H1 (cell line): ENCODE results near the gene NTRK1. TPM values are rescaled to one million over a fixed set of nuclear protein-coding genes. Genes with fewer than 3 reads are reported as not detected.
A peak's percentile ranks its signal among the peaks of the same experiment; 100 is the strongest.

Source experiments
- CTCF ChIA-PET: fragments of 300-600 bp; sonication (Branson Sonifier 250); formaldehyde crosslinking; loops from one replicate; lab custom pipeline; 2021; ENCODE audit not compliant: partially characterized antibody; lab: Charles Lee
- POLR2A ChIA-PET: fragments of 300-600 bp; sonication (Branson Sonifier 250); formaldehyde crosslinking; loops from one replicate; lab custom pipeline; 2021; ENCODE audit warnings: inconsistent platforms; ENCODE audit not compliant: partially characterized antibody; lab: Charles Lee
- DNase-seq, 2 experiments: peaks; one replicate each; pipeline versions ENCODE4 v3.0.0 to v3.0.0-alpha.2; 2010 to 2022; ENCODE audit warnings: low spot score in 2 of 2, low read depth in 1 of 2, mixed read lengths in 1 of 2
- FAIRE-seq: peaks from 2 replicates; lab custom pipeline; 2011; peaks lifted over from hg19 to GRCh38; lab: Jason Lieb, UNC
- H2AFZ ChIP-seq: 2 replicates; pipeline ENCODE4 v1.8.1; 2012; ENCODE audit warnings: low read length, inconsistent platforms
- H2AK5ac ChIP-seq: 2 replicates; pipeline ENCODE4 v1.6.1; 2013; ENCODE audit warnings: low read depth, low read length
- H2BK120ac ChIP-seq: replicated peaks from 2 replicates; pipeline ENCODE3; 2013; ENCODE audit warnings: low read depth, low read length, inconsistent platforms
- H2BK12ac ChIP-seq: 2 replicates; pipeline ENCODE4 v1.6.1; 2013; ENCODE audit warnings: low read depth, low read length
- H2BK15ac ChIP-seq: 2 replicates; pipeline ENCODE4 v1.6.1; 2013; ENCODE audit warnings: low read length
- H2BK20ac ChIP-seq: 2 replicates; pipeline ENCODE4 v1.6.1; 2013; ENCODE audit warnings: low read length
- H2BK5ac ChIP-seq: 2 replicates; pipeline ENCODE4 v1.6.1; 2013; ENCODE audit warnings: low read depth, low read length
- H3K14ac ChIP-seq: 2 replicates; pipeline ENCODE4 v1.6.1; 2013; ENCODE audit warnings: inconsistent platforms; ENCODE audit not compliant: insufficient read length
- H3K18ac ChIP-seq: 2 replicates; pipeline ENCODE4 v1.6.1; 2013; ENCODE audit warnings: low read length; ENCODE audit errors: extremely low read depth
- H3K23ac ChIP-seq: 2 replicates; pipeline ENCODE4 v1.6.1; 2013; ENCODE audit warnings: inconsistent platforms; ENCODE audit not compliant: insufficient read length
- H3K23me2 ChIP-seq: 2 replicates; pipeline ENCODE4 v1.6.1; 2013; ENCODE audit warnings: low read depth, low read length
- H3K27ac ChIP-seq: 2 replicates; pipeline ENCODE4 v1.6.1; 2011; ENCODE audit warnings: low read depth, low read length, inconsistent platforms
- H3K27me3 ChIP-seq, 4 experiments: replicated peaks in 1 of 4; 1 replicate in 1 of 4; 2 replicates in 3 of 4; pipeline versions ENCODE4 v1.6.1 to v1.8.1; 2011 to 2013; ENCODE audit warnings: low read length in 3 of 4, mild to moderate bottlenecking in 3 of 4, inconsistent platforms in 2 of 4, mixed read lengths in 2 of 4, moderate library complexity in 1 of 4; ENCODE audit not compliant: control insufficient read depth in 3 of 4, insufficient read depth in 3 of 4; ENCODE audit errors: extremely low read depth in 1 of 4
- H3K36me3 ChIP-seq, 4 experiments: 2 replicates each; pipeline versions ENCODE4 v1.6.1 to v1.8.1; 2011 to 2013; ENCODE audit warnings: mild to moderate bottlenecking in 4 of 4, low read length in 3 of 4, moderate library complexity in 2 of 4, control low read depth in 1 of 4, inconsistent platforms in 1 of 4; ENCODE audit not compliant: insufficient read depth in 4 of 4, control insufficient read depth in 2 of 4
- H3K4ac ChIP-seq: replicated peaks from 2 replicates; pipeline ENCODE3; 2013; ENCODE audit warnings: low read length, low read depth, mixed read lengths, inconsistent platforms; ENCODE audit not compliant: insufficient read length
- H3K4me1 ChIP-seq, 4 experiments: replicated peaks in 1 of 4; 1 replicate in 1 of 4; 2 replicates in 3 of 4; pipeline versions ENCODE4 v1.6.1 to v1.8.1; 2011 to 2013; ENCODE audit warnings: low read length in 3 of 4, inconsistent platforms in 2 of 4, mixed read lengths in 1 of 4; ENCODE audit not compliant: insufficient read depth in 4 of 4, control insufficient read depth in 3 of 4
- H3K4me2 ChIP-seq, 2 experiments: 2 replicates each; pipeline versions ENCODE4 v1.6.1 to v1.8.1; 2011 to 2013; ENCODE audit warnings: low read depth in 2 of 2, low read length in 2 of 2, control low read depth in 1 of 2, inconsistent platforms in 1 of 2, mild to moderate bottlenecking in 1 of 2; ENCODE audit not compliant: insufficient read depth in 1 of 2
- H3K4me3 ChIP-seq, 4 experiments: fragments of 200-600, 300-600 bp in 1 of 4; sonication (generic), shearing (Covaris generic), sonication (Bioruptor Twin) in 1 of 4; 2 replicates each; pipeline versions ENCODE4 v1.5.1 to v1.8.1; 2011 to 2016; ENCODE audit warnings: low read length in 4 of 4, low read depth in 3 of 4, control low read depth in 2 of 4, inconsistent platforms in 2 of 4, mild to moderate bottlenecking in 2 of 4, mixed read lengths in 1 of 4, moderate library complexity in 1 of 4; ENCODE audit not compliant: insufficient read depth in 2 of 4; ENCODE audit errors: extremely low read depth in 1 of 4
- H3K56ac ChIP-seq: replicated peaks from 2 replicates; pipeline ENCODE3; 2013; ENCODE audit warnings: low read depth, mild to moderate bottlenecking, mixed read lengths, low read length, inconsistent platforms; ENCODE audit not compliant: insufficient read length
- H3K79me1 ChIP-seq: 2 replicates; pipeline ENCODE4 v1.6.1; 2013; ENCODE audit warnings: low read depth, low read length, control low read depth
- H3K79me2 ChIP-seq, 2 experiments: 2 replicates each; pipeline versions ENCODE4 v1.6.1 to v1.8.1; 2012 to 2013; ENCODE audit warnings: low read length in 2 of 2, mild to moderate bottlenecking in 2 of 2, inconsistent platforms in 1 of 2; ENCODE audit not compliant: insufficient read depth in 2 of 2, control insufficient read depth in 1 of 2
- H3K9ac ChIP-seq, 4 experiments: replicated peaks in 1 of 4; 1 replicate in 1 of 4; 2 replicates in 3 of 4; pipeline versions ENCODE4 v1.6.1 to v1.8.1; 2011 to 2013; ENCODE audit warnings: low read depth in 3 of 4, low read length in 3 of 4, control low read depth in 2 of 4, mild to moderate bottlenecking in 2 of 4, moderate library complexity in 2 of 4, inconsistent platforms in 1 of 4; ENCODE audit errors: extremely low read depth in 1 of 4
- H3K9me3 ChIP-seq, 2 experiments: 2 replicates each; pipeline versions ENCODE4 v1.6.1 to v1.8.1; 2012 to 2013; ENCODE audit warnings: mild to moderate bottlenecking in 2 of 2, moderate library complexity in 2 of 2, control low read depth in 1 of 2, inconsistent platforms in 1 of 2, low read depth in 1 of 2, low read length in 1 of 2, mixed read lengths in 1 of 2; ENCODE audit not compliant: insufficient read depth in 2 of 2
- H4K20me1 ChIP-seq, 2 experiments: replicated peaks in 1 of 2; 2 replicates each; pipeline versions ENCODE3 to v1.8.1; 2011 to 2013; ENCODE audit warnings: inconsistent platforms in 2 of 2, low read length in 2 of 2, mild to moderate bottlenecking in 1 of 2; ENCODE audit not compliant: insufficient read depth in 2 of 2, control insufficient read depth in 1 of 2
- H4K5ac ChIP-seq: 2 replicates; pipeline ENCODE4 v1.6.1; 2013; ENCODE audit warnings: low read length, low read depth, mixed read lengths, inconsistent platforms; ENCODE audit not compliant: insufficient read length
- H4K8ac ChIP-seq: 2 replicates; pipeline ENCODE4 v1.8.0; 2013; ENCODE audit warnings: mild to moderate bottlenecking, moderate library complexity, low read length, inconsistent platforms; ENCODE audit not compliant: insufficient read depth; ENCODE audit errors: extremely low read depth
- H4K91ac ChIP-seq: replicated peaks from 2 replicates; pipeline ENCODE3; 2013; ENCODE audit warnings: low read length, mixed read lengths, inconsistent platforms; ENCODE audit not compliant: insufficient read length
- CTBP2 ChIP-seq: IDR thresholded peaks from 2 replicates; pipeline ENCODE4 v1.7.0; 2011; ENCODE audit warnings: borderline replicate concordance, mild to moderate bottlenecking, moderate library complexity, mixed read lengths, low read length; ENCODE audit not compliant: insufficient read depth, insufficient read length
- ZNF274 ChIP-seq: IDR thresholded peaks from 2 replicates; pipeline ENCODE4 v1.7.0; 2012; ENCODE audit warnings: low read length, borderline replicate concordance; ENCODE audit errors: extremely low read depth
- WGBS, 2 experiments: shearing (Covaris generic) in 1 of 2; methylation state at CpG; one replicate each; pipeline versions ENCODE4 v1.1.6 to v1.1.7; 2013 to 2015; ENCODE audit warnings: low lambda C conversion rate in 2 of 2, mixed read lengths in 2 of 2, inconsistent platforms in 1 of 2, low coverage in 1 of 2, missing lambda C conversion rate in 1 of 2; ENCODE audit not compliant: insufficient replicate concordance in 2 of 2, insufficient coverage in 1 of 2, insufficient read length in 1 of 2; ENCODE audit errors: extremely low coverage in 1 of 2, missing lambda C conversion rate in 1 of 2; 5-methylcytosine and 5-hydroxymethylcytosine counted together
- polyA plus RNA-seq, 7 experiments: library from polyadenylated mRNA; depleted of rRNA in 3 of 7; stranded (reverse) in 5 of 7; unstranded in 2 of 7; fragments of >200 nt in 5 of 7; fragments of 200-250 nt in 2 of 7; gene quantifications; 1 replicate in 5 of 7; 2 replicates in 1 of 7; 4 replicates in 1 of 7; pipeline versions ENCODE4 v1.2.1 to v1.2.3, GENCODE V29; 2011 to 2013; ENCODE audit warnings: missing spikeins in 2 of 7, mixed read lengths in 2 of 7
- total RNA-seq: library from RNA; stranded (reverse); fragmentation: NEBNext Ultra II Directional; extraction: Animal tissue kit (Norgen Biotek cat#: 25700); gene quantifications from 2 replicates; pipeline ENCODE4 v1.2.1, GENCODE V29; 2021

NTRK1 gene
- total and polyA plus RNA-seq, 2 of the 8 experiments (the other 6 are each of a cell fraction or from before 2014, with no cell fraction given) = 0.12 to 0.24 TPM

- H2BK5ac ChIP-seq = no peak overlapping the region
- no peaks in the 10 kb centered on the region for H3K79me2 ChIP-seq
- no peak overlapping the region for H3K23ac ChIP-seq
- no peak overlapping the region for H4K5ac ChIP-seq
- no peaks in the 10 kb centered on the region for H3K79me1 ChIP-seq
- CTCF ChIA-PET = interaction anchor here (1.0 to 11.8 kb wide), 15 partner anchors 10 to 277 kb away, joined by 3 to 287 read pairs (median 4); partner anchors contain the start of genes INSRR, NTRK1 and PEAR1
- no peaks in the 10 kb centered on the region for H3K36me3 ChIP-seq
- 53% methylated on average over 7 of the region's 7 CpGs; no CpG with 5 or more reads in 1 of the 2 experiments for WGBS, 2 experiments
- no peak overlapping the region for H3K56ac ChIP-seq
- H3K4ac ChIP-seq = no peak overlapping the region
- FAIRE-seq (no peak), DNase-seq (no peak)
- H3K4me3 ChIP-seq = peak overlapping the region in 3 of 4 experiments; percentile 29 to 60 (median 49); a peak in 5 of 8 replicates
- no peak overlapping the region for H3K9ac ChIP-seq
- no peak overlapping the region for H2BK12ac ChIP-seq
- H2AK5ac ChIP-seq = no peak overlapping the region
- peaks cover 59 to 79% (median 68%) of the 10 kb centered on the region in 4 experiments for H3K27me3 ChIP-seq
- H4K8ac ChIP-seq = no peak overlapping the region
- H3K27ac ChIP-seq = no peak overlapping the region
- peaks cover 4 to 14% of the 10 kb centered on the region in 2 experiments for H4K20me1 ChIP-seq
- no peaks in the 10 kb centered on the region for H3K9me3 ChIP-seq
- no peak overlapping the region for H2AFZ ChIP-seq
- POLR2A ChIA-PET = interaction anchor here (1.1 to 1.2 kb wide), 2 partner anchors 11 to 27 kb away, joined by 4 read pairs; no protein-coding TSS in a partner anchor
- peaks cover 5% of the 10 kb centered on the region; the same call in 1 of the 2 replicates for H3K23me2 ChIP-seq
- H4K91ac ChIP-seq = no peak overlapping the region
- no peak overlapping the region for H2BK20ac ChIP-seq
- H3K4me1 ChIP-seq = peaks cover 3 to 17% (median 8%) of the 10 kb centered on the region in 4 experiments; a peak in 6 of 7 replicates
- no peak overlapping the region for H3K14ac ChIP-seq
- H2BK15ac ChIP-seq = no peak overlapping the region
- H3K18ac ChIP-seq = no peak overlapping the region
- H2BK120ac ChIP-seq = no peak overlapping the region
- H3K4me2 ChIP-seq = peak overlapping the region; percentile 57 to 74
- TF ChIP-seq CTBP2 (no peak), ZNF274 (no peak)
Observed at GRCh38 chr1:156921053-156921529, 60.4 kb downstream of the NTRK1 start.
